B cell (primary cell): ENCODE measurements around the gene NUP210L.

ENCODE experiments used
- CTCF ChIP-seq: fragments of 200-600 bp; IDR thresholded peaks from one replicate; pipeline ENCODE4 v1.8.0; 2022; ENCODE audit warnings: antibody characterized with exemption, mild to moderate bottlenecking
- EZH2 ChIP-seq: IDR thresholded peaks from 2 replicates; pipeline ENCODE4 v1.6.1; 2012; ENCODE audit warnings: borderline replicate concordance, low read depth, mild to moderate bottlenecking, moderate library complexity, low read length; ENCODE audit not compliant: insufficient read depth, poor library complexity, severe bottlenecking

GRCh38 chr1:153956997-153957715 lies 197.7 kb downstream of the NUP210L start:
- no peak for TF ChIP-seq CTCF
- no peak for TF ChIP-seq EZH2
